ENCODE results near the gene CARD11.

CARD11 gene

GRCh38 chr7:2999078-2999500, 44.6 kb downstream of the CARD11 start:
- H3K27ac ChIP-seq, result no peak overlapping the region
- no peak overlapping the region for H3K4me3 ChIP-seq
- H3K4me1 ChIP-seq, result no peaks in the 10 kb centered on the region
- no peak for TF ChIP-seq CTCF (IDR thresholded peaks at IDR 0.05)
- no peaks in the 10 kb centered on the region for H3K27me3 ChIP-seq
- DNase-seq, result peak in 1 of 2 donors; percentile 41
- no peaks in the 10 kb centered on the region for H3K36me3 ChIP-seq
- no peaks in the 10 kb centered on the region for H3K9me3 ChIP-seq
- intact Hi-C loops (cut with DNase I; ENCODE audit: low total_unique reads), result no loop called here

- no peak for TF ChIP-seq CTCF (IDR thresholded peaks at IDR 0.05)
- Histone ChIP-seq H3K9me3 (no peaks in the 10 kb centered on the region), H3K27ac (no peak overlapping the region), H3K27me3 (no peaks in the 10 kb centered on the region), H3K4me1 (no peaks in the 10 kb centered on the region), H3K36me3 (no peaks in the 10 kb centered on the region), H3K4me3 (no peak overlapping the region)
- intact Hi-C loops (cut with DNase I; ENCODE audit: low total_unique reads), result no loop called here
- no peak for DNase-seq
These were observed 46.7 kb downstream of the CARD11 start for GRCh38 chr7:2997014-2997413.

- intact Hi-C loops (cut with DNase I; ENCODE audit: low total_unique reads), result no loop called here
- Histone ChIP-seq H3K9me3 (no peaks in the 10 kb centered on the region), H3K27ac (no peak overlapping the region), H3K4me3 (no peak overlapping the region), H3K36me3 (no peaks in the 10 kb centered on the region), H3K4me1 (no peaks in the 10 kb centered on the region), H3K27me3 (no peaks in the 10 kb centered on the region)
- no peak for TF ChIP-seq CTCF (IDR thresholded peaks at IDR 0.05)
- DNase-seq, result peak in 1 of 2 donors; percentile 41
These were observed 47.5 kb downstream of the CARD11 start for GRCh38 chr7:2996141-2996540.

- intact Hi-C loops (cut with DNase I; ENCODE audit: low total_unique reads), result no loop called here
- peaks cover 0 to 4% (median 0%) of the 10 kb centered on the region in 3 donors for H3K9me3 ChIP-seq
- H3K27ac ChIP-seq, result no peak overlapping the region
- no peaks in the 10 kb centered on the region for H3K36me3 ChIP-seq
- H3K4me3 ChIP-seq, result no peak overlapping the region
- no peaks in the 10 kb centered on the region for H3K27me3 ChIP-seq
- H3K4me1 ChIP-seq, result no peaks in the 10 kb centered on the region
- DNase-seq, result peak in 1 of 2 donors; percentile 40
- TF ChIP-seq CTCF (IDR thresholded peaks at IDR 0.05), result no peak
These were observed 49.8 kb downstream of the CARD11 start for GRCh38 chr7:2993868-2994267.

- peak in 1 of 2 donors; percentile 28 for DNase-seq
- H3K4me1 ChIP-seq, result no peaks in the 10 kb centered on the region
- no peak overlapping the region for H3K27ac ChIP-seq
- intact Hi-C loops (cut with DNase I; ENCODE audit: low total_unique reads), result no loop called here
- TF ChIP-seq CTCF (IDR thresholded peaks at IDR 0.05), result no peak
- peaks cover 0 to 4% (median 0%) of the 10 kb centered on the region in 3 donors for H3K9me3 ChIP-seq
- H3K4me3 ChIP-seq, result no peak overlapping the region
- no peaks in the 10 kb centered on the region for H3K36me3 ChIP-seq
- H3K27me3 ChIP-seq, result no peaks in the 10 kb centered on the region
These were observed 50.3 kb downstream of the CARD11 start for GRCh38 chr7:2993396-2993795.

GRCh38 chr7:2990949-2991470, 52.7 kb downstream of the CARD11 start:
- peak in 1 of 2 donors; percentile 13 for DNase-seq
- intact Hi-C loops (cut with DNase I; ENCODE audit: low total_unique reads), result no loop called here
- H3K9me3 ChIP-seq, result peaks cover 0 to 4% (median 0%) of the 10 kb centered on the region in 3 donors
- no peaks in the 10 kb centered on the region for H3K36me3 ChIP-seq
- H3K27me3 ChIP-seq, result no peaks in the 10 kb centered on the region
- no peaks in the 10 kb centered on the region for H3K4me1 ChIP-seq
- no peak overlapping the region for H3K27ac ChIP-seq
- TF ChIP-seq CTCF (IDR thresholded peaks at IDR 0.05), result no peak
- no peak overlapping the region for H3K4me3 ChIP-seq
